Dermis lymphatic vessel endothelial cell (primary cell): ENCODE data around the gene C4orf36. TPM values are rescaled to one million over a fixed set of nuclear protein-coding genes. Genes with fewer than 3 reads are reported as not detected.

Source experiments
- total RNA-seq: library from RNA; depleted of rRNA; stranded (reverse); fragments of >200 nt; gene quantifications from 2 replicates; pipeline ENCODE4 v1.2.1, GENCODE V29; 2014

C4orf36 gene, protein sequence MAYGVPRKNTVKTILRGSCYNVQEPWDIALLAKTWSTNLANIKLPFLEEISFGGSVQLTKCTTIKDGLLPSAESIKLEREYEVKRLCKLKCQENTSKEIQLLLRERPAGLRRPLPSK
- total RNA-seq: 0.22 and 0.52 TPM in 2 replicates

GRCh38 chr4:86891762-86892635 is at the start of gene C4orf36:
TSS of gene C4orf36 (minus strand) at chr4:86892422. CDS start at chr4:86891520, 902 bp downstream.

DNA sequence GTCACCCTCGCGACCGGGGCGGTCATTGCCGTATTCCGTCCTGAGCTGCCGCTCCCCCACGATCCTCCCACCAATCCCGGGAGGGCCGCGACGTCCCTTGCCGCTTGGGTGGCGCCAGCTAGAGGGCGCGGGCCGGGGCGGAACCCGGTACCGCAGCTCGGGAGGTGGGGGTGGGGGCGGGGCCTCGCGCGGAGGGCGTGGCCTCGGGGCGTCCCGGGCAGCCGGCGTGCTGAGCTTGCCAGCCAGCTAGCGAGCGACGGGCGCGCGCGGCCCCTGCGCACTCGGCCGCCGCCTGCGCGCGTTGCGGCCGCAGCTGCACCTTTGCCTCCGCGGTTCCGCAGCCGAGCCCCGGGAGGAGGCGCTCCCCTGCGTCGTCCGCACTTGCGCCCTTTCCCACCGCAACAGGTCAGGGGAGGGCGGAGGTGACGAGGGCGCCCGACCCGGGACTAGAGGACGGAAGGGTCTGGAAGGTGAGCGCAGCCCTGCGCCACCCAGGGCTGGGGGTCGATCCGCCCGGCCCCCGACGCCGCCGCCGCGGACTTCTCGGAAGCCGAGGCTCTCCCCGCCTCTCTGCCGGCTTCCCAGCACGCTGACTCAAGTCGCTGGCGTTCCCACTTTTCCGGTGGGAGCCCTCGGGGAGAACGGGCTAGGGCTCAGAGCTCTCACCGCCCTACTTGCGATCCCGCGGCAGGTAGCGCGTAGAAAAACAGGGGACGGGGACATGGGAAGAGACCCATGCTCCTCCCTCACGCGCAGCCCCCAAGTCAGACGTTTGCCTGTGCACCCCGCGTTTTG is 42.7 kb upstream of the C4orf36 start, which contains the start of gene AFF1:
TSS of gene AFF1 (plus strand) at position 241 of the 795 bp plus-strand sequence. CDS start 13,523 bp downstream, outside the sequence.

DNA sequence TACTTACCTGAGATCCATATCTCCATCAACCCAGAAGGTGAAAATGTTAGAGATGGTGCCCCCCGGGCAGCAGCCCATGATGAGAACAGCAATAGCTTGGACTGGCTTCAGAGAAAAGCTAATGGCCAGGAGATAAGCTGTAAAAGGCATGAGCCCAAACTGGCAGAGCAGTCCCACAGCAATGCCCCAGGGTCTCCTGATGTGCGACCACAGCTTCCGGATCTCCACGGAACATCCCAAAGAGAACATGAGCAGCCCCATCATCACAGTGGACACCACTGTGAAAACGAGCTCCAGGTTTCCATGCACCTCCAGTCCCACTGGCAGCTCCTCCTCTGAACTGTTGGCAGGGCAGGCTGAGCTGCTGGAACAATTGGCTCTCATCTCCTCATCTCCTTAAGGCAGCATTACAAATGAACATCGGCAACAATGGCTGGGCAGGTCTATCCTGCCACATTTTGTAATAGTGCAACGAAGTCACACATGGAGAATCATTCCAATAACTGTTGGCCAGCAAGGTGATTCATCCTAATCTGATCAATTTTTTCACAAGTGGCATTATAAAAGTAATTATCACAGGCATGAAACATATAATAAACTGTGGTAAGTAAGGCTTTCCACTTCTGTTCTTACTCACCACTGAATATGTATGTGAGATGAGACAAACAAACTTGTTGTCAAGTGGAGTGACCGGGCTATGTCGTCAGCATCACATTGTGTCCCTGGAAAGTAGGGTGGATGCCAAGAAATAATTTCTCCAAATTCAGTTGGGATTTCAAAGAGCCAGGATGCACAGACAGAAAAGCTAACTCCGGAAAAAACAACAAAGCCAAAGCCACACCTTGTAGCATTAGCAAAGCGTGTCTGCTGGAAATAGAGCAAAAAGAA is 43.2 kb downstream of the C4orf36 start, which contains the start of gene SLC10A6:
TSS of gene SLC10A6 (minus strand) at position 653 of the 888 bp plus-strand sequence. CDS start at position 384, 269 bp downstream.

Other genes with a start within 250 kb of the C4orf36 start
- 1.4 and 7.9 TPM in 2 replicates for gene SLC10A6, start 43.0 kb downstream of the C4orf36 start, total RNA-seq
- gene AFF1, start 42.6 kb upstream of the C4orf36 start, total RNA-seq: 17.7 and 19.1 TPM in 2 replicates